IPS-NIHi7 (cell line): ENCODE results near the gene PTGFRN.
A peak's percentile ranks its signal among the peaks of the same experiment; 100 is the strongest.
"Not testable (repeated sequence)": the region's sequence is repeated elsewhere in the genome, so short reads cannot be mapped to it uniquely, and the experiment has no call there.

Source experiments
- DNase-seq: peaks from one replicate; pipeline ENCODE4 v3.0.0; 2012; ENCODE audit warnings: mixed read lengths; ENCODE audit errors: extremely low spot score

Gene PTGFRN

DNA sequence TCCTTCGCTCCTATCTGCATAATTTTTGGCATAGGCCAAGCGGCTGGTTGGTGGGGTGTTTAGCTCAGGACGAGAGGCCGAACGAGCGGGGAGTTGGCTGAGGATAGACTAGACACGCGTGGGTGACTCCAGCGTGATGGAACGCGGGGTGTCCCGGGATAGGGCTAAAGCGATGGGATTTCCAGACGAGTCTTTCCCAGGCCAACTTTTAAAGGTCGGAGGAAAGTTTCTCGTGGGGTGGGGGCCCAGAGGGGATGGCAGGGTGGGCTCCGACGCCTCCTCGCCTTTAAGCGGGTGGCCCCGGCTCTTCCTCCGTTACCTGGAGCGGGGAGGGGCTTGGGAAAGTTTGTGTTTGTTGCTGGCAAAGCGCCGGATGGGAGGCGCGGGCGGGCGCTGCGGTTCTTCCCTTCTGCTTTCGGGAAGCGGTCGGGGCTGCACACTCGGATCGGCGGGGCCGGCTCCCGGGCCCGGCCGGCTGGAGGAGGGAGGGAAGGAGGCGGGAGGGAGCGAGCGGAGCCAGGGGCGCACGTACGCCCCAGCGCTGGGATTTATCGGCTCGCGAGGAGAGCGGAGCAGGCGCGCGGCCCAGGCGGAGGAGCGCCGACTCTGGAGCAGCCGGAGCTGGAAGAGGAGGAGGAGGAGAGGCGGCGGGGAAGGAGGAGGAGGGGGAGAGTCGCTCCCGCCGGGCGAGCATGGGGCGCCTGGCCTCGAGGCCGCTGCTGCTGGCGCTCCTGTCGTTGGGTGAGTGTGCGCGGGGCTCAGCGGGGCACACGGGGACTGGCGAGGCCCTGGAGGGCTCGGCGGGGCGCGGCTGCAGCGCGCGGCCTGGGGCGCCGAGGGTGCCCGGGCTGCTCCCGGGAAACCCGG lies at the start of gene PTGFRN:
PTGFRN (plus strand) TSS at position 405 of the 867 bp plus-strand sequence; CDS start at position 693, 288 bp downstream.
- peak; percentile 83 for DNase-seq

DNA sequence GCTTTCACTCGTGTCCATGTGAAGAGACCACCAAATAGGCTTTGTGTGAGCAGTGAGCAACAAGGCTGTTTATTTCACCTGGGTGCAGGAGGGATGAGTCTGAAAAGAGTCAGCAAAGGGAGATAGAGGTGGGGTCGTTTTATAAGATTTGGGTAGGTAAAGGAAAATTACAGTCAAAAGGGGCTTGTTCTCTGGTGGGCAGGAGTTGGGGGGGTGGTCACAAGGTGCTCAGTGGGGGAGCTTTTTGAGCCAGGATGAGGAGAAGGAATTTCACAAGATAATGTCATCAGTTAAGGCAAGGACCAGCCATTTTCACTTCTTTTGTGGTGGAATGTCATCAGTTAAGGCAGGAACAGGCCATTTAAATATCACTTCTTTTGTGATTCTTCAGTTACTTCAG lies 49.5 kb upstream of the PTGFRN start:
- DNase-seq: not testable (repeated sequence)

DNA sequence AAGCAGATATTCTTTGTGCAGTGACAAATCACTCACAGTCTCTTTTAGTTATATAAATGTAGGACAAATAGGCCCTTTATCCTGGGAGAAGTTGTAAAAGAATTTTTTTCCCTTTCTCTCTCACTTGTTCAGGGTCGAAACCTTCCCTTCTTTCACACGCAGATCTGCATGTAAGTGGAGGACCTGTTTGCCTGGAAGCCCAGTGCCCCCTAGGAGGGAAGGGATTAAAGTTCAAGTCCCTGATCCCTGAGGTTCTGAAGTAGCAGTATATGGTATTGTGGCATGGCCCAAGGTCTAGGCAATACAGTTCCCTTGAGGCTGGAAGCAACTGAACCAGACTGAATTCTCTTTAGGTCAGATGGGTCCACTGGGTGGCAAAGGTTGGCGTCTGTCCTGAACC lies 48.6 kb upstream of the PTGFRN start:
- no peak for DNase-seq

DNA sequence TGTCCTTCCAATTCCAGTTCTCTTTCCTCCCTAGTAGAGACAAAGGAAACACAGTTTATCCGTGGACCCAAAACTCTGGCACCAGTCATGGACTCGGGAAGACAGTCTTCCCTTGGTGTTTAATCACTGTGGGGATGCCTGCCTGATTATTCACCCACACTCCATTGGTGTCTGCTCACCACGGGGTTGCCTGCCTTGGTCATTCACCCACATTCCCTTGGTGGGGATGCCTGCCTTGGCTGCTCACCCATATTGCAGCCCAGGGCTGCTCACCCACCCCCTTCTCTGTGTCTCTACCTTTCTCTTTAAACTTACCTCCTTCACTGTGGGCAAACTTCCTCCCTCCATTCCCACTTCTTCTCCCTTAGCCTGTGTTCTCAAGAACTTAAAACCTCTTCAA lies 46.7 kb upstream of the PTGFRN start:
- not testable (repeated sequence) for DNase-seq

DNA sequence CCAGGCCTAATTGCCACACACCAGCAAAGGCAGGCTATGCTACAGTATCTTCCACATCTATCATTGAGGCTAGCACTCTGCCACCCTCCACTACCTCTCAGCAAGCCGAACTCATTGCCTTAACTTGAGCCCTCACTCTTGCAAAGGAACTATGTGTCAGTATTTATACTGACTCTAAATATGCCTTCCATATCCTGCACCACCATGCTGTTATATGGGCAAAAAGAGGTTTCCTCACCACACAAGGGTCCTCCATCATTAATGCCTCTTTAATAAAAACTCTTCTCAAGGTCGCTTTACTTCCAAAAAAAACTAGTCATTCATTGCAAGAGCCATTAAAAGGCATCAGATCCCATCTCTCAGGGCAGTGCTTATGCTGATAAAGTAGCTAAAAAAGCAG lies 43.2 kb upstream of the PTGFRN start:
- DNase-seq: not testable (repeated sequence)

DNA sequence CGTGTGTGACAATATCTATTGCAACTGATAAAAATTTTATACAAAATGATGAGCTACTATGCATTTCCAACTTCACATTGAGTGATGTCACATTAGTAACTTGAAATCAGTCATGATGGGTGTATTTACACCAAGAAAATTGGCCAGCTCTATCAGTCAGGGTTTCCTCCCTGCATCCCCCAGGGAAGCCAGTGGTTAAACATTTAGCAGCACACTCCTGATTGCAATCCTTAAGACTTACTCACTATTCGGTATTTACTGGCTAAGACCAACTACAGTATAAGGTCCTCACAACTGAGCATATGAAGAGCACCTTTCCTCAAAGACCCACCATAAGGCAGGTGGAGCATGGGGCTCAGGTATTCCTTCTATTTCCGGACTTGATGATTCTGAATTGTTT lies 41.3 kb upstream of the PTGFRN start:
- DNase-seq: no peak

DNA sequence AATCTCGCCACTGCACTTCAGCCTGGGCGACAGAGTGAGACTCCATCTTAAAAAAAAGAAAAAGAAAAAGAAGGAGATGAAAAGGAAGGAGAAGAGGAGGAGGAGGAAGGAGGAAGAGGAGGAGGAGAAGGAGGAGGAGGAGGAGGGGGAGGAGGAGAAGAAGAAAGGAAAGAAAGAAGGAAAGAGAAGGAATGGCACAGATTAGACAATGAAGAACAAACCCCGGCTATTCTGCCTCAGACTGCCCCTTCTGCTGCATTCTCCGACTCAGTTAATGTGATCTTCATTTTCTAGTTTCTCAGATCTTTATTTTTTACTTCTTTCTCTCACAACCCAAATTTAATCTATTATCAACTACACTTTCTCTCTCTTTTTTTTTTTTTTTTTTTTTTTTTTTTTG lies 40.1 kb upstream of the PTGFRN start:
- DNase-seq: no peak

DNA sequence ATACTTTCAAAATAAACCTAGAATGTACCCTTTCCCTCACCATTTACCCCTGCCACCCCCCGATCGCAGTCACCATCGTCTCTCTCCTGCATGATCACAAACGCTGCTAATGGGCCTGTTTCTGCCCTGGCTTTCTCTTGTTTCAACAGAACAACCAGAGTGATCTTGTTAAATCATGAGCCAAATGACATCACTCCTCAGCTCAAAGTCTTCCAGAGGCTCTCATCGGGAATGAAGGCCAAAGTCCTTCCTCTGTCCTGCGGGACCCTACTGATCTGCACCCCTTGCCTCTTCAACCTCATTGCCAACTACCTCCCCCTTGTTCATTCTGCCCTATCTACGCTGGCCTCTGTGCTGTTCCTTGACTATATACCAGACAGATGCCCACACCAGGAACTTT lies 39.4 kb upstream of the PTGFRN start:
- no peak for DNase-seq

DNA sequence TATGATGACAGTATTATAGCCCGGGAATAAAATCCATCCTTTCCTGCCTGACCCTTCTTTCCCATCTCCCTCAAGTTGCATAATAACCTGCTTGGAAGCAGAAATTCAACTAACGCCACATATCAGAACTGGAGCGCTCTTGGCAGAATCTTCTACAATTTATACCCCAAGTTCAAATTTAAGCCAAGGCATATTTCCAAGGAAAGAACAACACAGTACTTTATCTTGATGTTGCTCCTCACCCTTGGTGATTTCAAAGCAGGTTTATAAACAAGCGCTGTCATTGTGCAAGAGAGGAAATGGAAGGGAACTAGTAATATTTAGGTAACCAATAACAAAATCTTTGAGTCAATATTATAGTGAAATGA lies 38.0 kb upstream of the PTGFRN start:
- no peak for DNase-seq

DNA sequence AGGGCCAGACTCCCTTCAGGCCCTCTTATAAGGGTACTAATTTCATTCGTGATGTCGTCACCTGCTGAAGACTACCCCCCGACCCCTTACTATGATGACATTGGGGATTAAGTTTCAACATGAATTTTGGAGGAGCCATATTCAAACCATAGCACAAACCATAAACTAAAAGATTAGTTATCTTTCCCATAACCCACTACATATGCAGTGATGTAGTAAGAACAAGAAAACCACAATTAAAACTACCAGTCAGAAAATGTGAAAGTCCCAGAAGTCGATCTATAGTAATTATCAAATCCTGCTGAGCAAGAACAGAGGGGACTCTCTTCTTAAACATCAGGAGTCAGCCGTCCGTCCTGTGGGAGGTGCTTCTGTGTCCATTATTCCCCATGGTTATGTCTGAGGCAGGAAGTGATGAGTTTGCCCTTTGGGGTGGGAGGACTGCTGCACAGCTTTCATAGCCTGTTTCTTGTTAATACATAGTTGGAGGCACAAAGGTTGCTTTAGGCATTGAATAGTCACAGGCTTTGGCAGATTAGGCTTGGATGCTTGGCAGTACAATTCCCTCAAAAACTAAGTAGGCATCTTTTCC lies 35.9 kb upstream of the PTGFRN start:
- no peak for DNase-seq

DNA sequence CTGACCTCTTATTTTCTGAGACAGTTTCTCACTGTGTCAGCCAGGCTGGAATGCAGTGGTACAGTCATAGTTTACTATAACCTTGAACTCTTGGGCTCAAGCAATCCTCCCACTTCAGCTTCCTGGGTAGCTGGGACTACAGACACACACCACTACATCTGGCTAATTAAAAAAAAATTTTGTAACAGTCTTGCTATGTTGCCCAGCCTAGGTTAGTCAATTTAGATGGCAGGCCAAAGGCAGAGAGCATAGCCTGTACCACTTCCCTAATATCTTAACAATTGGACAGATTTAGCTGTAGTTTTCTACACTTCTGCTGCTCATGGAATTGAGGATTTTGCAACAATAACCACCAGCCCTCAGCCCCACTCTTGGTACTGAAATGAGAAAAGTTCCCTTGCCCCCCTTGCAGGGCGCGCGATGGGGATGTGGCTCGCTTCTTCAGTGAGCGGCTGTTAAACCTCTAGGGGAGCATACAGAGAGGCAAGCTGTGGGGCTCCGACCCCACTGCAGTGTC lies 34.9 kb upstream of the PTGFRN start:
- no peak for DNase-seq

DNA sequence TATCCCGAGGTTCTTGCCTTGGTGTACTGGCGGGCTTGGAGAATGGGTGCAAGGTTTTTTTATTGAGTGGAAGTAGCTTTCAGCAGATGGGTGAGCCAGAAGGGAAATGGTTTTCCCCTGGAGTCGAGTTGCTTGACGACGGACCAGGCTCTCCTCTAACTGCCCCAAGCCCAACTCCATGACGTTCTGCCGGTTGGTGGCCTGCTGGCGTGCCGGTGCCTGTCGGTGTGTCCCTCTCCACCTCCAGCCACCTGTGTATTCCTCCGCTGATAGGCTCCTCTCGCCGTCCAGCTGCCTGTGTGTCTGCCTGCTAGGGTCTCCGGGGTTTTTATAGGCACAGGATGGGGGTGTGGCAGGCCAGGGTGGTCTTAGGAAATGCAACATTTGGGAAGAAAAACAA lies 34.3 kb upstream of the PTGFRN start:
- no peak for DNase-seq

DNA sequence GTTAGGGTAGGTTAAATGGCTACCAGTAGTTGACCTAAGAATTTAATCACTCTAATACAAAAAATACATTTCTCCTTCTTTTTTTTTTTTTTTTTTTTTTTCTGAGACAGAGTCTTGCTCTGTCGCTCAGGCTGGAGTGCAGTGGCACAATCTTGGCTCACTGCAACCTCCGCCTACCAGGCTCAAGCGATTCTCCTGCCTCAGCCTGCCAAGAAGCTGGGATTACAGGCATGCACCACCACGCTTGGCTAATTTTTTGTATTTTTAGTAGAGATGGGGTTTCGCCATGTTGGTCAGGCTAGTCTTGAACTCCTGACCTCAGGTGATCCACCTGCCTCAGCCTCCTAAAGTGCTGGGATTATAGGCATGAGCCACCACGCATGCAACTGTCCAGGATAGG lies 33.8 kb upstream of the PTGFRN start:
- DNase-seq: not testable (repeated sequence)

DNA sequence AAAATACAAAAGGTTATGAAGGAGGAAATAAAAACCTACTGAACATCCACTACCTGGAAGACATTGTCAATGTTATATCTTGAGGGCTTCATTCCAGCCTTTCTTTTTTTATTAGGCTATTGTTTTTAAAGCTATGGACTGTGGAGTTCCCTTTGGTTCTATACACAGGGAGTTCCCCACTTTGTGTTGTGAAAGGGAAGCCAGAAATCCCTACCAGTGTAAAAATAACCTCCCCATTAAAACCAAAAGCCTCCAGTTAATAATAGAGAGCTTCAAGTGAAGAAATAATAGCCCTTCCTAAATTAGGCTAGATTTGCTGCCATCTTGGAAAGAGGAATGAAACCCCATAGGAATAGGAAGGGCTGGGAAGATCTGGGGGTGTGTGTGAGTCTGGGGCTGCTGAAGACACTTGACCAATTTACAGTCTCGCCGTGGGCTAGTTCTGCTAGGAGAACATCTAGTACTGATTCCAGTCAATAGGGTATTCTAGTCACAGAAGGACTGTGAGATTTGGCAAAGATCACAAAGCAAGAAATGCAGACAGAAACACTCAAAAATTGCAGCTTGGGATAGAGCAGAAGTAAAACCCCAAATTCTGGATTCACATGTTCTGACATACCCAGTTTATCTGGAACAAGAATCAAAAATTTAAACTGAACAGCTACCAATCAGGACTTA lies 32.4 kb upstream of the PTGFRN start:
- no peak for DNase-seq

DNA sequence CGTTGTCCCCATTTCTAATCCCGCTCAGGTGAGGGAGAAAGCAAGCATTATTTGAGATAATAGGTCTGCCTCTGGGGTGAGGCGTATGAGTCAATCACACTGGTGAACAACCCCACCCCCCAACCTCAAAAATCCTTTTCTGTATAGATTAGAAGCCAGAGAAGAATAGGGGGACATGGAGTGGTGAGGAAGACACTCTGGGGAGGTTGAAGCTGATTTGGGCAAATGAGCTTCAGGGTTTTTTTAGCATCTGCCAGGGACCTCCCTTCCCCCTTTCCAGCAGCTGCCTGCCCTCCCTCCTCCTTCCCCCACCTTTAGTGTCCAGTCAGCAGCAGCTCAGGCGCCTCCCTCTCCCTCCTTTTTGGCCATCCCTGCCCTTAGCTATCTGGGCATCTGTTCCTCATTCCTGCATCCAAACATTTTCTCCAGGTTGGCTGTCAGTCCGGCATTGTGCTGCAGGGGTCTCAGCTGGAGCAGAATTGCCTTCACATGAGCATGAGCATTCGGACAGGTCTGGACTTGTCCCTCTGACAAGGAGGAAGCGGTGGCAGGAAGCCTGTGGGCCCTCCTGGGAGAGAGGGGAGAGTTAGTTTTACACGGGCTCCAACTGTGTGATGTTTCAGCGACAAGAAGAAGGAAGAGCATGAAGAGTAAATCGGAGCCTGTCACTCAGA lies 30.8 kb upstream of the PTGFRN start:
- peak; percentile 49 for DNase-seq

DNA sequence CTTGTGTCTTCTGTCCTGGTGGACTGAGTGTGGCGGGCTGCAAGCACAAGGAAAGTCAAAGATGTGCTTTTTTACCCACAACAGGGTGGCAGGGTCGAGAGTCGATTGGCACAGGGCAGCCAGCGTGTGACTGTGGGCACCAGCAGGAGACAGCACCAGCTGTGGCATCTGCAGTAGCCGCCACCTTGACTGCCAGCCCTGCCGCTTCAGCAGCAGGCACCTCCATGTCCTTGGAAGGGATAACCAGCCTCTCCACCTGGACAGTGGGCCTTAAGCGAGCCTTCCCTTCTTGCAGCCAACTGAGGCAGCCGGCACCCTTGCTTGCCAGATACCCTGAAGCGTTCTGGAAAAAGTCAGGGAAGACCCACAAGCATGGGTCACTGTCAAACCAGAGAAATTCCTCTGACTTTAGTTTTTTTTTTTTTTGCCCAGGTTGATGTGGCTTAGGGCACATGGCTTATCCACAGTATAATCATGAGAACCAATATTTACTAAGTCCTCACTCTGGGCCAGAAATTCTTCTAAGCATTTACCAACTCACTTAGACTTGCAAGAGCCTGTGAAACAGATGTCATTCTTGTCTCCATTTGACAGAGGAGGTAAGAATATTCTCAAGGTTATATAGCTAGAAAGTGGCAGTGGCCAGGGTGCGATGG lies 30.1 kb upstream of the PTGFRN start:
- no peak for DNase-seq

DNA sequence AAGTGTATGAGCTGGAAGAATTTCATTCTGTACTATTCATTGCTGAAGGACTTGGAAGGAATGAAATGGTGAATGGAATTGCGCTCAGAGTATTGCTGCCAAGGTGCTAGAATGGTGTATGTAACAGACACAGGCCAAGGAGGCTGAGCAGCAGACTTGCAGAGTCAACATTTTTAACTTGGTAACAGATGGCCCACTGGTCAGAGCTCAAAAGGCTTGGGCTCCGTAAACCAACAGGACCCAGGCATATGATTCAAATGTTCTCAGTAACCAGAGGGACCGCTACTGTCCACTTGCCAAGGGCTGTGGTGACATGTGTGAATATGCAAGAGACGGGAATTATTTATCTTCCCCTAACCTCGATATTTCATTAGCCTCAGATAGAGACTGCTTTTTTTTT lies 28.8 kb upstream of the PTGFRN start:
- no peak for DNase-seq

DNA sequence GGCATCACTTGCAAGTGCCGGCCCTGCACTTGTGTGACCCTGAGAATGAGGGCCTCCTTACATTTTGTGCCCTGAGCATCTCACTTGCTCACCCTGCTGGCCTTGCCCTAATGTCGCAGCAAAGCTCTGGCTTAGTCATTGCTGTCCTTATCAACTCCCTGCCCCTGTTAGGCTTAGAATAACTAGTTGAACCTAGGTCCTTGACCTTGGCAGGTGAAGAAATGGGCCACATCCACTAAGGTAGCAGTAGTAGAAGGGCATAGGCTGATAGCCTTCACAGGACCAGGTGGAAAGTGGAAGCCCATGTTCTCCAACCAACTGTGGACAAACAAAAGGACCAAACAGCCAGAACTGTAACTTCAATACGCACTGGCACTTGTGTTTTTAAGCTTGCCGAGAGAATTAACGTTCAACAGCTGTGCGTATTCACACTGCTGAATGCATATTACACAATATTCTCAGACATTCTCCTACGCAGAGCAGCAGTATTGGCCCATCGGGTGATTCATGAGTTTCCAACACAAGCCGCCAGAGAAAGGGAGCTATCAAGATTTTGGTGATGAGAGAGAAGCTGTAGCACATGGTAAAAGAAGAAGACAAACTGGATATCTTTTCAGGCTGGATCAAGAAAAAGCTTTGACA lies 27.7 kb upstream of the PTGFRN start:
- DNase-seq: peak; percentile 80

DNA sequence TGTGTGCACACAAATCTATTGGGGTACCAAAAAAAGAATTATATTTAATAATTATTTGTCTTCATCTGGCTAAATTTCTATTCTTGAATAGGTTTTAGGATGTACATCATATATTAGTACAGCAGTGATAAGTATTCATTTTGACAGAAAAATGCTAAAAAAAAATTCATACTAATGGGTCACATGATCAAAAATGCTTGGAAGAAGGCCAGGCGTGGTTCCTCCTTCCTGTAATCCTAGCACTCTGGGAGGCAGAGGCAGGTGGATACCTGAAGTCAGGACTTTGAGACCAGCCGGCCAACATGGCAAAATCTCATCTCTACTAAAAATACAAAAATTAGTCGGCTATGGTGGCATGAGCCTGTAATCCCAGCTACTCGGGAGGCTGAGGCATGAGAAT lies 26.9 kb upstream of the PTGFRN start:
- no peak for DNase-seq

DNA sequence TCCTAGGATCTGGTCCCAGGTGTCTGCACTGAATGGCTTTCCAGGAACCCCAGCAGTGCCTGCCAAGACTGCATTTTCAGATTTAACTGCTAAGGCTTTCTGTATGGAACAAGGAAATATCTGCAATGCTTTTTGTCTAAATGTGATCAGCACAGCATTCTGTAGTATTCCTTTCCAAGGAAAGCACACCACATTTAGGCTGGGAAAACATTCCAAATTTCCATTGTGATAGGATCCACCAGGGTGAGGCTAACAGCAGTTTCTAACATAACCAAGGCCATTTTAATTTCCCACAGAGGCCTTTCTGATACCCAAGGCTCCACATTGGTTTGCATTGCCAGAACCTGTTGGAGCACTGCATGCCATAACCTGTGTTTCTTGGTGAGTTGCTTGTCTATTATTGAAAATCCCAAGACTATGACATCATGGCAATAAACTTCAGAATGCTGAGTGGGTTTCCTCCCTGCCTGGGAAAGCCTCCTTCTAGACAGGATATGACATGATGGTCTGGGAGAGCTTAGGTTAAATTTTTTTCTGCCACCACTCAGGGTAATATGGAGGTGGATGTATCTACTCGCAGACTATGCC lies 23.3 kb upstream of the PTGFRN start:
- DNase-seq: no peak

DNA sequence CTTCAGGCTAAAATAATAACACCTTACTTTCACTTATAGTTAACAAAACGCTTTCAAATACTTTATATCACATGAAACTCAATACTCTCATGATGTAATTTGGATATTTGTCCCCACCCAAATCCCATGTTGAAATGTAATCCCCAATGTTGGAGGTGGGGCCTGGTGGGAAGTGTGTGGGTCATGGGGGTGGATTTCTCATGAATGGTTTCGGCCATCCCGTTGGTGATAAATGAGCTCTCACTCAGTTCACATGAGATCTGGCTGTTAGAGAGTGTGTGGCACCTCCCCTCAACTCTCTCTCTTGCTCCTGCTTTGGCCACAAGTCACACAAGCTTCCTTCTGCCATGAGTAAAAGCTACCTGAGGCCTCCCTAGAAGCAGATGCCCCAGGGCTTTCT lies 22.5 kb upstream of the PTGFRN start:
- no peak for DNase-seq
